Measurements from ENCODE around the gene CEP350.

The CEP350 gene

DNA sequence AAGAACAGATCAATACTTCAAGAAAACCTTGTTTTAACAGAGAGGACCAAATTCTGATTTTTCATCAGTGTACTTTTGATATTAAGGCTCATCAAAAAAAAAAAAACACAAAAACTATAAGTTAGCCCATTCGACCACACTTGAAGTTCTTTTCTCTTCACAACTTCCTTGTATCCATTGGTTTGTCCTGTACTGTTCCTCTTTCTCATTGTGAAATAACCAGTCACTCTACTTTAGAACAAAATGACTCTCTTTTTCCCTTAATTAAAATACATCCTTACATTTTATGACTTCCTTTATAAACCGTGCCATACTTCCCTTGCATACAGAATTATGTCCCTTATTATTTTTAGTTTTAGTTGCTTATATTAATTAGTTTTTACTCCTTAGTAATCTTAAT is 208.4 kb downstream of the CEP350 start:
- no peak for FAIRE-seq
